HL-60/S4 (cell line): Measurements from ENCODE around the gene OGFOD3.

ENCODE experiments used
- in situ Hi-C: fragments of 300-500 bp; cut with MboI; formaldehyde crosslinking; loops from 2 replicates; pipeline ENCODE4 v1.14.3; 2022; ENCODE audit warnings: low sequenced_read_pairs

OGFOD3 gene

DNA sequence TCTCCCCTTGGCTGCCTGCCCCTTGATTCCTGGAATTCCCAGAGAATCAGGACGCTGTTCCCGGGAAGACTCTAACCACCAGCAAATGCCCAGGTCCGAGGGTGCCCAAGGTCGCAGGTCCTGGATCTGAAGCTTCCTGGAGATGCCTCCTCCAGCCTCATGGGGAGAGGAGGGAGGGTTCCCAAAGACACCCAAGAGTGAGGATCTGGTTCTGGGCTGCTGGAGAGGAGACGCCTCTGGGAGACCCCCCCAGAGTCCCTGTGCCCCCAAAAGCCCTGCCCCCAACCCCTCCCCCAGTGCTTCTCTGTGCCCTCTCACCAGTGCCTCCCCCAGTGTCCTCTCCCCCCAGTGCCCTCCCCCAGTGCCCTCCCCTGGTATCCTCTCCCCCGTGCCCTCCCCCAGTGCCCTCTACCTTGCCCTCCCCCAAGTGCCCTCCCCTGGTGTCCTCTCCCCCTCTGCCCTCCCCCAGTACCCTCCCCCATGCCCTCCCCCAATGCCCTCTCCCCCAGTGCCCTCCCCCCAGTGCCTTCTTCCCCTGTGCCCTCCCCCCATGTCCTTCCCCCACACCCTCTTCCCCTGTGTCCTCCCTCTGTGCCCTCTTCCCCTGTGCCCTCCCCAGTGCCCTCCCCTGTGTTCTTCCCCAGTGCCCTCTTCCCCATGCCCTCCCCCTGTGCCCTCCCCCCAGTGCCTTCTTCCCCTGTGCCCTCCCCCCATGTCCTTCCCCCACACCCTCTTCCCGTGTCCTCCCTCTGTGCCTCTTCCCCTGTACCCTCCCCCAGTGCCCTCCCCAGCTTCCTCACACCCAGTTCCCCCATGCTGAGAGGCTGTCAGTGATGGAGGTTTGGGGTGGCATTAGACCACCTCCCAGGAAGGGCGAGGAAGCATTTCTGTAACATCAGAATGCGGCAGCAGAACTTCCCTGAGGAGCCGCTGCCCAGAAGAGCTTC, 78.5 kb downstream of the OGFOD3 start:
- in situ Hi-C loops, result no loop called here
